ENCODE measurements around the gene CNOT1. TPM values are rescaled to one million over a fixed set of nuclear protein-coding genes. Genes with fewer than 3 reads are reported as not detected.
"Not testable (repeated sequence)": the region's sequence is repeated elsewhere in the genome, so short reads cannot be mapped to it uniquely, and the experiment has no call there.

Gene CNOT1
- total RNA-seq, 1 experiment from 2014 or later = 121 TPM

GRCh38 chr16:58499615-58500351 is 129.8 kb downstream of the CNOT1 start, which contains the start of gene NDRG4:
Gene NDRG4 (plus strand): TSS chr16:58500143. CDS start chr16:58500249, 106 bp downstream.
- peak; percentile 57 for DNase-seq (ENCODE audit: low read depth, low spot score)
- in situ Hi-C loops (cut with HindIII; ENCODE audit: low pct_unique_long_range_greater_than_20kb, low sequenced_read_pairs) = no loop called here

- DNase-seq (ENCODE audit: low read depth, low spot score) = no peak
- in situ Hi-C loops (cut with HindIII; ENCODE audit: low pct_unique_long_range_greater_than_20kb, low sequenced_read_pairs) = no loop called here
These were observed 130.5 kb downstream of the CNOT1 start for GRCh38 chr16:58499092-58499511.

GRCh38 chr16:58498341-58499091 is 131.1 kb downstream of the CNOT1 start:
- in situ Hi-C loops (cut with HindIII; ENCODE audit: low pct_unique_long_range_greater_than_20kb, low sequenced_read_pairs) = no loop called here
- no peak for DNase-seq (ENCODE audit: low read depth, low spot score)

- DNase-seq (ENCODE audit: low read depth, low spot score) = no peak
- in situ Hi-C loops (cut with HindIII; ENCODE audit: low pct_unique_long_range_greater_than_20kb, low sequenced_read_pairs) = no loop called here
These were observed 131.7 kb downstream of the CNOT1 start for GRCh38 chr16:58497935-58498334.

- in situ Hi-C loops (cut with HindIII; ENCODE audit: low pct_unique_long_range_greater_than_20kb, low sequenced_read_pairs) = no loop called here
- no peak for DNase-seq (ENCODE audit: low read depth, low spot score)
These were observed 132.2 kb downstream of the CNOT1 start for GRCh38 chr16:58497468-58497867.

- DNase-seq (ENCODE audit: low read depth, low spot score) = no peak
- in situ Hi-C loops (cut with HindIII; ENCODE audit: low pct_unique_long_range_greater_than_20kb, low sequenced_read_pairs) = no loop called here
These were observed 133.9 kb downstream of the CNOT1 start for GRCh38 chr16:58495521-58496331.

GRCh38 chr16:58494981-58495520 is 134.6 kb downstream of the CNOT1 start:
- DNase-seq (ENCODE audit: low read depth, low spot score) = peak; percentile 95
- in situ Hi-C loops (cut with HindIII; ENCODE audit: low pct_unique_long_range_greater_than_20kb, low sequenced_read_pairs) = no loop called here

- in situ Hi-C loops (cut with HindIII; ENCODE audit: low pct_unique_long_range_greater_than_20kb, low sequenced_read_pairs) = no loop called here
- DNase-seq (ENCODE audit: low read depth, low spot score) = no peak
These were observed 135.7 kb downstream of the CNOT1 start for GRCh38 chr16:58493756-58494431.

GRCh38 chr16:58492735-58493134 is 136.9 kb downstream of the CNOT1 start:
- in situ Hi-C loops (cut with HindIII; ENCODE audit: low pct_unique_long_range_greater_than_20kb, low sequenced_read_pairs) = no loop called here
- no peak for DNase-seq (ENCODE audit: low read depth, low spot score)

- in situ Hi-C loops (cut with HindIII; ENCODE audit: low pct_unique_long_range_greater_than_20kb, low sequenced_read_pairs) = no loop called here
- DNase-seq (ENCODE audit: low read depth, low spot score) = no peak
These were observed 137.6 kb downstream of the CNOT1 start for GRCh38 chr16:58492066-58492465.

- in situ Hi-C loops (cut with HindIII; ENCODE audit: low pct_unique_long_range_greater_than_20kb, low sequenced_read_pairs); DNase-seq (ENCODE audit: low read depth, low spot score): not testable (repeated sequence)
These were observed 139.1 kb downstream of the CNOT1 start for GRCh38 chr16:58490539-58490938.

GRCh38 chr16:58490065-58490464 is 139.6 kb downstream of the CNOT1 start:
- DNase-seq (ENCODE audit: low read depth, low spot score) = no peak
- in situ Hi-C loops (cut with HindIII; ENCODE audit: low pct_unique_long_range_greater_than_20kb, low sequenced_read_pairs) = no loop called here

- no peak for DNase-seq (ENCODE audit: low read depth, low spot score)
- in situ Hi-C loops (cut with HindIII; ENCODE audit: low pct_unique_long_range_greater_than_20kb, low sequenced_read_pairs) = no loop called here
These were observed 141.1 kb downstream of the CNOT1 start for GRCh38 chr16:58488531-58488930.

GRCh38 chr16:58487566-58488351 is 141.9 kb downstream of the CNOT1 start:
- in situ Hi-C loops (cut with HindIII; ENCODE audit: low pct_unique_long_range_greater_than_20kb, low sequenced_read_pairs) = no loop called here
- peak; percentile 72 for DNase-seq (ENCODE audit: low read depth, low spot score)

GRCh38 chr16:58485184-58485887 is 144.3 kb downstream of the CNOT1 start:
- in situ Hi-C loops (cut with HindIII; ENCODE audit: low pct_unique_long_range_greater_than_20kb, low sequenced_read_pairs) = no loop called here

GRCh38 chr16:58481931-58482330 is 147.7 kb downstream of the CNOT1 start:
- DNase-seq (ENCODE audit: low read depth, low spot score) = no peak
- in situ Hi-C loops (cut with HindIII; ENCODE audit: low pct_unique_long_range_greater_than_20kb, low sequenced_read_pairs) = no loop called here

More at GRCh38 chr16:58485184-58485887, 144.3 kb downstream of the CNOT1 start:
- DNase-seq (ENCODE audit: low read depth, low spot score) = no peak

Measured in SK-MEL-5 (cell line).